PFSK-1 (cell line): ENCODE data around the gene EXOC4.

Source experiments
- FOXP2 ChIP-seq: optimal IDR thresholded peaks from 2 replicates; pipeline ENCODE3; 2011; ENCODE audit warnings: borderline replicate concordance, control low read depth, inconsistent platforms; ENCODE audit not compliant: insufficient read depth; ENCODE audit errors: extremely low read length, extremely low read depth
- POLR2AphosphoS5 ChIP-seq: IDR thresholded peaks from 2 replicates; pipeline ENCODE4 v1.6.1; 2012; ENCODE audit warnings: low read depth, mild to moderate bottlenecking, control low read depth, low read length, moderate library complexity
- REST ChIP-seq, 2 experiments: IDR thresholded peaks; 2 replicates each; pipeline versions ENCODE4 v1.6.1 to v1.8.0; 2011 to 2012; ENCODE audit warnings: low read depth in 2 of 2, low read length in 2 of 2, control low read depth in 1 of 2, inconsistent platforms in 1 of 2, mild to moderate bottlenecking in 1 of 2, moderate library complexity in 1 of 2; ENCODE audit not compliant: insufficient read depth in 1 of 2
- SIN3A ChIP-seq: IDR thresholded peaks from 2 replicates; pipeline ENCODE4 v1.6.1; 2012; ENCODE audit warnings: mild to moderate bottlenecking, low read length, moderate library complexity, borderline replicate concordance; ENCODE audit not compliant: insufficient read depth
- TAF1 ChIP-seq: IDR thresholded peaks from 2 replicates; pipeline ENCODE4 v1.6.1; 2012; ENCODE audit warnings: low read length, control low read depth, borderline replicate concordance; ENCODE audit not compliant: insufficient read depth

The EXOC4 gene

GRCh38 chr7:133754708-133755107 lies 501.8 kb downstream of the EXOC4 start:
- TF ChIP-seq REST (IDR thresholded peaks at IDR 0.05; ENCODE audit: insufficient read depth in 1 of 2, low read depth in 2 of 2, low read length in 2 of 2) (no peak), FOXP2 (no peak), POLR2AphosphoS5 (no peak)

- TF ChIP-seq SIN3A: no peak
- no peak for TF ChIP-seq REST (IDR thresholded peaks at IDR 0.05; ENCODE audit: insufficient read depth in 1 of 2, low read depth in 2 of 2, low read length in 2 of 2)
- TF ChIP-seq TAF1: no peak
- no peak for TF ChIP-seq POLR2AphosphoS5
- no peak for TF ChIP-seq FOXP2
Observed at GRCh38 chr7:133755901-133756300, 503.0 kb downstream of the EXOC4 start.

- no peak for TF ChIP-seq SIN3A
- no peak for TF ChIP-seq REST (IDR thresholded peaks at IDR 0.05; ENCODE audit: insufficient read depth in 1 of 2, low read depth in 2 of 2, low read length in 2 of 2)
- no peak for TF ChIP-seq TAF1
- no peak for TF ChIP-seq POLR2AphosphoS5
- TF ChIP-seq FOXP2: no peak
Observed at GRCh38 chr7:133761443-133761842, 508.6 kb downstream of the EXOC4 start.

GRCh38 chr7:133763076-133763640 lies 510.3 kb downstream of the EXOC4 start:
- no peak for TF ChIP-seq SIN3A
- TF ChIP-seq REST (IDR thresholded peaks at IDR 0.05; ENCODE audit: insufficient read depth in 1 of 2, low read depth in 2 of 2, low read length in 2 of 2): no peak
- TF ChIP-seq POLR2AphosphoS5: no peak
- no peak for TF ChIP-seq FOXP2
- TF ChIP-seq TAF1: no peak

- no peak for TF ChIP-seq SIN3A
- TF ChIP-seq FOXP2: no peak
- TF ChIP-seq TAF1: no peak
- TF ChIP-seq POLR2AphosphoS5: no peak
- no peak for TF ChIP-seq REST (IDR thresholded peaks at IDR 0.05; ENCODE audit: insufficient read depth in 1 of 2, low read depth in 2 of 2, low read length in 2 of 2)
Observed at GRCh38 chr7:133769668-133770067, 516.8 kb downstream of the EXOC4 start.
